ENCODE data around the gene PRR36.

Gene PRR36

GRCh38 chr19:7858109-7858770, 15.9 kb downstream of the PRR36 start:
- no peak for DNase-seq

DNA sequence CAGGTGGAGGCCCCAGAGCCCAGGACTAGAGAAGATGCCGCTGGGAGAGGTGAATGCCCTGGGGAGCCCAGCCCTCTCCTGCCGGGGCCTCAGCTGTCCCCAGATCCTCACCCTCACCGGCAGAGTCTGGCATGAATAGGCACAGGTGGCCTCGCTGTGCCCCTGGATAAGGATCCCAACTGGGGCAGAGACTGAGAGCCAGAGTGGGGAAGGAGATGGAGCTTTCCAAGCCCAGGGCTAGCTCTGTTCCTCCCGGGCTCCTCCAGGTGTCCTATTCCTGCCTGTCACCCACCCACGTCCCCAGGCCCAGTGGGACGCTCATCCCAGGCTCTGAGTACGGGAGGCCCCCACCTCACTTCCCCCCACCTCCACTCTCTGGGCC, 16.5 kb downstream of the PRR36 start:
- DNase-seq: no peak

DNA sequence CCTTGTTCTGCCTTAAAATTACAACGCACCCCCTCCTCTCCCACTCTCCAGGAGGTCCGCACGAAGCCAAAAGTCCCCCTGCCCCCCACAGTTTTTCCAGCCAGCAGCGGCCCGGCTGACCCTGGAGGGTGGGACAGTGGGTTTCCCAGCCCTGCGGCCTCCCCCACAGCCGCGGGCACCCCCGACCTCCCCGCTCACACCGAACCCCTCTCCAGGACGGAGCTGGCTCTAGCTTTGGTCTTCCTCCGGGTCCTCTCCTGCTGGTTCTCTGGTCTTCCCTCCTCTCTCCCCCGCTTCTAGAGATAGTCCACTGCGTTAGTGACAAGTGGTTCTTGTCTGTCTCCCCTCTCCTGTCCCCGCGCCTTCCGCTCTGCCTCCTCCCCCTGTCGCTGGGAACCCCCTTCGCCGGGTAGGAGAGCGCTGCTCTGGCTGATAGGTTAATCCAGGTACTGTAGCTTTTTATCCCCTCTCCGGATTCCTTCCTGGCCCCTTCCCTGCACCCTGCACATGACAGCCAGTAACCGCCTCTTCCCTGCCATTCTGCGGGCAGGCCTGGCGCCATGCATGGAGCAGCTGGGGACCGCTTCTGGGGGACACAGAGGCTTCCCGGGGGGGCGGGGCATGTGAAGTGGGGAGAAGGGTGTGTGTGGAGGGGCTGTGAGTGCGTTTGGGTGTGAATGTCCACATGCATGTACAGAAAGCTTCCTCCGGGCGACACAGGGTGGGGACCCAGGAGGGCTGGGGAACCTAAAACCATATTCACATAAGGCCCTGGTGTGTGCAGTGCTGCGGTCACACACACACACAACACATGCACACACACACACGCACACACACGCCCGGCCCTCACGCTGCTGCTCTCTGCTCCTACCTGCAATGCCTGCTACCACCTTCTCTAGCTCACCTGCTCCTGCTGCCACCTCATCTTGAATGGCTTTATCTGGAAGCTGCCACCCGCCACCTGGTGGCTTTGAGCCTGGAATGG, 17.2 kb downstream of the PRR36 start:
- no peak for DNase-seq

GRCh38 chr19:7856109-7856591, 18.0 kb downstream of the PRR36 start:
- no peak for DNase-seq

DNA sequence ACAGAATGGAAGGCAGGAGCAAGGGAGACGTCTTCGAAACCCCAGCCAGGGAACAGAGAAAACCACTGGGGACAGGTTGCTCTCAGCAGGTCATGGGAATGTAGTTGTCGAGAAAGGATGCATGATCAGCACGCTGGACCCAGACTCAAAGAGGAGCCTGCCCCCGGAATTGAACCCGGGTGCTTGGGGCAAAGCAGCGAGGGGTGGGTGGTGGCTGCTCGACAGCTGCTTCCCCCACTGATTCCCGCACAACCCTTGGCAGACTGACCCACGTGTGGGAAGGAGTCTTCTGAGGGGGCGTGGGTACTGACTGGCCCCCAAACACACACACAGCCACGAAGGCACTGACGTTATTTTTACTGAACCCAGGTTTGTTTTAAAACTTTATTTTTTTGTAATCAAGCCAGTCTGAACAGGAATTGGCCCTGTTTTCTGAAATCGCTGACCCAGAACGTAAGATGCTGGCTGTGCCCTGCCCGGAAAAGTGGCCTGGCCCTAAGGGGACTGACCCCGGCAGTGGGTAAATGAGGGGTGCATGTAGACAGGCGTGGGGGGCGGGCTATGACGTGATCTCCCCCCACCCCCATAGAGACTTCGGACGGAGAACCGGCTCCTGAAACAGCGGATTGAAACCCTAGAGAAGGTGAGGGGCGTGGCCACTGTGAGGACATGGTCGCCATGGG, 18.6 kb downstream of the PRR36 start:
- no peak for DNase-seq

- no peak for DNase-seq
Observed at GRCh38 chr19:7853770-7854128, 20.4 kb downstream of the PRR36 start.

DNA sequence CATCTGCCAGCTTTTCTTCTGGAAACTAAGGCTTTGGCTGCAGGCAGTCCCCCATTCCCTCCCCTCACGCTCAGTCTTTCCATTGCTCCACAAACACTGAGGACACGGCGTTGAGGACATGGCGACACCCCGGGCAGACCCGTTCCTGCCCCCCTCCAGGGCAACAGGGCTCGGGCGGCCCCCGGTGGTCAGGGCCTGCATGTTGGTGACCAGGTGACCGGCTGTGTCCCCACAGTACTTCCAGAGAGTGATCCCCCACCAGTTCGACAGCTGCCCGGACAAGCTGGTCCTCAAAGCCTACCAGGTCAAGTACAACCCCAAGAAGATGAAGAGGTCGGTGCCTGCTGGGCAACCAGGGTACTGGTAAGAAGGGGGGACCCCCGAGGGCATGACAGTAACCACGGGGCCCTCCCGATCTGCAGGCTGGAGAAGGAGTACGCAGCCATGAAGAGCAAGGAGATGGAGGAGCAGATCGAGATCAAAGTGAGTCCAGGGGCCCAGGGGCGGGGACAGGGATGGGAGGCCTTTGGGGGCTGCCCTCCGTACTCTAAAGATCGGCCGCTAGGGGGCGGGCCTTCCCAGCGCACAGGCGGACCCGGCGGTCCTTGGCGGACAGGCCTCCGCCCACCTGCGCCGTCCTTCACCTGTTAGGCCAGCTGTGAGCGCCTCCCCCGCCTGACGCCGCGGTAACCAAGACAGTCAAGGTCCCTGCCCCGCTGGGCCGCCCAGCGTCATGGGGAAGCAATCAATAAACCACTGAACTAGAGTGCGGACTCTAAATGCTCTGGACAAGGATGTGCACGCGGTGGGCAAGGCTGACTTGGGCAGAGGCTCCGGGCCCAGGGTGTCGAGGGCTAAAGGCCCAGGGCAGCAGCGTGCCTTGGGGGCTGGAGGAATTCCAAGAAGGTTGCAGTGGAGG, 21.1 kb downstream of the PRR36 start:
- peak; percentile 90 for DNase-seq

- DNase-seq: no peak
Observed at GRCh38 chr19:7851623-7852500, 22.3 kb downstream of the PRR36 start.

DNA sequence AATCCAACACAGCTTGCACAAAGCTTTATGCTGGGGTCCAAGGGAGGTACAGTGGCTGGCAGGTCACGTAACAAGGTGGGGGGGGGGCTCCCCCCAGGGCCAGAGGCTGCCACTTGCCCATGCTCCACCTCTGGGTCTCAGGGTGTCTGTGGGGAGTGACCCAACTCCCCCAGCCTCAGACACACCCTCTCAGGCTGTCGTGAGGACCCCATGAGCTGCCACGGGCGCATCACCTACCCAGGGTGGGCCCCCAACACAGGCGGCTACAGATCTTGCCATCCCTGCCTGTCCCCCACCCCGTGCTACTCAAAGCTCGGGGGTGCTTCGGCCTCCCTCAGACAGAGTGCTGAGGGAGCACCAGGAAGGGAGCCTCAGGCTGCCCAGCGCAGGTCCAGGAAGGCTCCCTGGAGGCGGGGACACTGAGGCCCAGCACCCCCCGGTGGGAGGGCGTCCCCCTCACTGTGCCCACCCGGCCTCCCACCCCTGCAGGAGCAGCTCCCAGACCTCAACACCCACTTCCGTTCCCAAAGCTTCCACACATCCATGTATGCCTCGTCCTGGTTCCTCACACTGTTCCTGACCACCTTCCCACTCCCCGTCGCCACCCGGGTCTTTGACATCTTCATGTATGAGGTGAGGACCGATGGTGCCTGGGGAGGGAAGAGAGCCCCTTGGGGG, 23.1 kb downstream of the PRR36 start:
- DNase-seq: no peak

GRCh38 chr19:7850000-7850813, 24.0 kb downstream of the PRR36 start:
- DNase-seq: no peak

- no peak for DNase-seq
Observed at GRCh38 chr19:7849631-7849999, 24.6 kb downstream of the PRR36 start.

- no peak for DNase-seq
Observed at GRCh38 chr19:7848779-7849457, 25.3 kb downstream of the PRR36 start.

- DNase-seq: no peak
Observed at GRCh38 chr19:7847664-7848063, 26.5 kb downstream of the PRR36 start.

DNA sequence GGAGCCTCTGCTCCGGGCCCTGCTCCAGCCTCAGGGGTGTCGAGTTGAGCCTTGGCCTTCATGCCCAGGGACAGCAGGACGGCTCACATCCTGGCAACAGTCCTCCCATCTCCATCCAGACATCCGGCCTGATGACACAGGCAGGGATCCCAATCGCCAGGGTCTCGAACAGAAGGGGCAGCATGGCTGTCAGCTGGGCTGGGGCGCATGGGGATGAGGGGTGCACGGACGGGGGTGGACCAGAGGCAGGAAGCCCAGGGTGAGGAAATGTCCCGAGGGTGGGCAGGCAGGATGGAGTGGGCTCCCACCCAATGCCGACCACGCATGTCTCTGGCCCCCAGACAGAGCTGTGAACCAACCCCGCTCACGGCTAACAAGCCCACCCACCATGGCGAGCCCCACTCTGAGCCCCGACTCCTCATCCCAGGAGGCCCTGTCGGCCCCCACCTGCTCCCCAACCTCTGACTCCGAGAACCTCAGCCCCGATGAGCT, 28.0 kb downstream of the PRR36 start:
- no peak for DNase-seq

- DNase-seq: no peak
Observed at GRCh38 chr19:7845390-7846154, 28.6 kb downstream of the PRR36 start.

- no peak for DNase-seq
Observed at GRCh38 chr19:7844951-7845350, 29.2 kb downstream of the PRR36 start.

GRCh38 chr19:7844405-7844804, 29.8 kb downstream of the PRR36 start:
- DNase-seq: no peak

GRCh38 chr19:7843521-7843920, 30.7 kb downstream of the PRR36 start:
- DNase-seq: no peak

Measured in NCI-H2029 (cell line).